ENCODE results near the gene TSLP.

DNA sequence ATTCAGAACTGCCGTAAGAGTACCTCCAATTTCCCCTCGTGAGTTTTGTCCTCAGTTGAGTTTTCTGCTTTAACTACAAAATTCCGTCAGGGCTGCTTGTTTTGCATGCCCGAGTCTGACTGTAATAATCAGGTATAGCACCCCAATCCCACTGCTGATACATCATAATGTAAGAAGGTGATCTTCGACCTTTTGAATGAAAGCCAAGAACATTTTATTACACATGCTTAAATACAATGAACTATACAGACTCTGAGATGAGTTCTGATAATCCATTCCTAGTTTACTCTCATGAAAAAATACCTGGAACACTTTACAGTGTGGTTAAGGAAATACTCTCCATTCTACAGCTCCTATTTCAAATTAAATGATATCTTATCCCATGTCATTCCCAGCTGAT lies 49.2 kb upstream of the TSLP start:
- TF ChIP-seq, protein P1, sequence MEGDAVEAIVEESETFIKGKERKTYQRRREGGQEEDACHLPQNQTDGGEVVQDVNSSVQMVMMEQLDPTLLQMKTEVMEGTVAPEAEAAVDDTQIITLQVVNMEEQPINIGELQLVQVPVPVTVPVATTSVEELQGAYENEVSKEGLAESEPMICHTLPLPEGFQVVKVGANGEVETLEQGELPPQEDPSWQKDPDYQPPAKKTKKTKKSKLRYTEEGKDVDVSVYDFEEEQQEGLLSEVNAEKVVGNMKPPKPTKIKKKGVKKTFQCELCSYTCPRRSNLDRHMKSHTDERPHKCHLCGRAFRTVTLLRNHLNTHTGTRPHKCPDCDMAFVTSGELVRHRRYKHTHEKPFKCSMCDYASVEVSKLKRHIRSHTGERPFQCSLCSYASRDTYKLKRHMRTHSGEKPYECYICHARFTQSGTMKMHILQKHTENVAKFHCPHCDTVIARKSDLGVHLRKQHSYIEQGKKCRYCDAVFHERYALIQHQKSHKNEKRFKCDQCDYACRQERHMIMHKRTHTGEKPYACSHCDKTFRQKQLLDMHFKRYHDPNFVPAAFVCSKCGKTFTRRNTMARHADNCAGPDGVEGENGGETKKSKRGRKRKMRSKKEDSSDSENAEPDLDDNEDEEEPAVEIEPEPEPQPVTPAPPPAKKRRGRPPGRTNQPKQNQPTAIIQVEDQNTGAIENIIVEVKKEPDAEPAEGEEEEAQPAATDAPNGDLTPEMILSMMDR (IDR thresholded peaks at IDR 0.05): no peak
- TF ChIP-seq POLR2A (IDR thresholded peaks at IDR 0.05): no peak
